GM12878 (cell line): ENCODE measurements around the gene NLGN1. TPM values are rescaled to one million over a fixed set of nuclear protein-coding genes. Genes with fewer than 3 reads are reported as not detected.

Source experiments
- ATAC-seq: fragments of 200-7000 bp; cut with Tn5 transposase; 3 replicates; pipeline ENCODE4 v1.9.1; 2020; ENCODE audit warnings: mild to moderate bottlenecking, moderate library complexity
- BruUV-seq: library from RNA; stranded (reverse); fragments of 400-500 nt; replicated peaks from 2 replicates; lab custom pipeline; 2021; lab: Mats Ljungman, UMichigan
- CTCF ChIA-PET: fragments of 300-600 bp; sonication (Branson Sonifier 250); formaldehyde crosslinking; extraction: SDS; loops from one replicate; lab custom pipeline; 2021; ENCODE audit warnings: inconsistent platforms; lab: Yijun Ruan, JAX
- POLR2A ChIA-PET: fragments of 350-600 bp; formaldehyde crosslinking; extraction: SDS; loops from one replicate; lab custom pipeline; 2021; ENCODE audit warnings: inconsistent platforms; lab: Charles Lee
- RAD21 ChIA-PET: fragments of 300-600 bp; sonication (Branson Sonifier 250); formaldehyde crosslinking; loops from one replicate; lab custom pipeline; 2023; ENCODE audit warnings: antibody characterized with exemption; ENCODE audit not compliant: unreplicated experiment; lab: Charles Lee
- SMC1A ChIA-PET: fragments of 300-600 bp; sonication (Branson Sonifier 250); formaldehyde crosslinking; loops from one replicate; lab custom pipeline; 2023; ENCODE audit not compliant: unreplicated experiment, uncharacterized antibody; lab: Charles Lee
- DNase-seq: peaks from one replicate; pipeline ENCODE4 v3.0.0-alpha.2; 2011; ENCODE audit warnings: low read depth, low spot score
- FAIRE-seq: peaks from 3 replicates; lab custom pipeline; 2011; peaks lifted over from hg19 to GRCh38; lab: Jason Lieb, UNC
- H2AFZ ChIP-seq: 2 replicates; pipeline ENCODE4 v1.6.0; 2011; ENCODE audit warnings: low read depth, low read length, control low read depth; ENCODE audit not compliant: control insufficient read depth
- H3K27ac ChIP-seq: 2 replicates; pipeline ENCODE4 v1.5.1; 2011; ENCODE audit warnings: control low read depth; ENCODE audit not compliant: control insufficient read depth, insufficient read depth
- H3K27me3 ChIP-seq, 2 experiments: replicated peaks in 1 of 2; 2 replicates each; pipeline versions ENCODE4 v1.6.0 to v1.6.1; 2011; ENCODE audit warnings: low read length in 1 of 2; ENCODE audit not compliant: control insufficient read depth in 2 of 2, insufficient read depth in 2 of 2
- H3K36me3 ChIP-seq, 2 experiments: 2 replicates each; pipeline ENCODE4 v1.5.1; 2011; ENCODE audit warnings: low read length in 1 of 2; ENCODE audit not compliant: control insufficient read depth in 2 of 2, insufficient read depth in 2 of 2
- H3K4me1 ChIP-seq: 2 replicates; pipeline ENCODE4 v1.6.1; 2011; ENCODE audit warnings: mild to moderate bottlenecking, low read length, moderate library complexity, mixed read lengths; ENCODE audit not compliant: control insufficient read depth, insufficient read depth
- H3K4me2 ChIP-seq: 2 replicates; pipeline ENCODE4 v1.6.0; 2011; ENCODE audit warnings: control low read depth; ENCODE audit not compliant: control insufficient read depth, insufficient read depth
- H3K4me3 ChIP-seq: fragments of 200-600 bp; sonication (generic); 2 replicates; pipeline ENCODE4 v1.5.1; 2016
- H3K79me2 ChIP-seq: 2 replicates; pipeline ENCODE4 v1.6.0; 2011; ENCODE audit warnings: low read length; ENCODE audit not compliant: control insufficient read depth, insufficient read depth
- H3K9ac ChIP-seq: 2 replicates; pipeline ENCODE4 v1.8.0; 2011; ENCODE audit warnings: low read length, control low read depth, mixed read lengths; ENCODE audit not compliant: control insufficient read depth, insufficient read depth
- H3K9me3 ChIP-seq: replicated peaks from 3 replicates; pipeline ENCODE4 v1.5.1; 2011; ENCODE audit warnings: mild to moderate bottlenecking, low read length; ENCODE audit not compliant: control insufficient read depth, insufficient read depth
- H4K20me1 ChIP-seq: 2 replicates; pipeline ENCODE4 v1.6.0; 2011; ENCODE audit not compliant: control insufficient read depth, insufficient read depth
- BCL11A ChIP-seq: IDR thresholded peaks from 2 replicates; pipeline ENCODE4 v1.6.1; 2011; ENCODE audit warnings: low read depth, low read length
- CEBPB ChIP-seq, 2 experiments: fragments of 150-350 bp in 1 of 2; IDR thresholded peaks; 2 replicates each; pipeline ENCODE4 v1.6.1; 2012 to 2014; ENCODE audit warnings: low read depth in 2 of 2, low read length in 2 of 2, borderline replicate concordance in 1 of 2, inconsistent platforms in 1 of 2
- GATAD2B ChIP-seq: fragments of 450-650 bp; conservative IDR thresholded peaks from 2 replicates; pipeline ENCODE4 v1.6.1; 2017; ENCODE audit warnings: low read depth, mild to moderate bottlenecking, moderate library complexity
- POU2F2 ChIP-seq: IDR thresholded peaks from 3 replicates; pipeline ENCODE4 v1.6.1; 2011; ENCODE audit warnings: low read depth, mild to moderate bottlenecking, low read length, borderline replicate concordance
- RBBP5 ChIP-seq: fragments of 200-600 bp; sonication (generic); conservative IDR thresholded peaks from 2 replicates; pipeline ENCODE4 v1.6.1; 2016
- SMAD1 ChIP-seq: fragments of 450-650 bp; IDR thresholded peaks from 2 replicates; pipeline ENCODE4 v1.6.1; 2018; ENCODE audit warnings: mild to moderate bottlenecking, low read depth; ENCODE audit not compliant: partially characterized antibody
- TCF7 ChIP-seq: IDR thresholded peaks from 2 replicates; pipeline ENCODE4 v1.6.1; 2014; ENCODE audit warnings: antibody characterized with exemption, borderline replicate concordance
- YY1 ChIP-seq: IDR thresholded peaks from 2 replicates; pipeline ENCODE4 v1.6.1; 2011; ENCODE audit warnings: low read depth, mild to moderate bottlenecking, low read length
- ZNF384 ChIP-seq: IDR thresholded peaks from 2 replicates; pipeline ENCODE4 v1.6.1; 2012; ENCODE audit warnings: low read depth, mild to moderate bottlenecking, low read length, improper control_type of control experiment, borderline replicate concordance
- WGBS: methylation state at CpG from one replicate; pipeline ENCODE4 v1.1.6; 2016; ENCODE audit warnings: low lambda C conversion rate; ENCODE audit not compliant: insufficient replicate concordance, insufficient coverage; ENCODE audit errors: missing lambda C conversion rate; 5-methylcytosine and 5-hydroxymethylcytosine counted together
- in situ Hi-C: fragments of 300-500 bp; cut with MboI; formaldehyde crosslinking; loops from 9 replicates; pipeline ENCODE4 v1.14.3; 2018; ENCODE audit warnings: mixed read lengths
- intact Hi-C: fragments of 100-400 bp; cut with micrococcal nuclease; formaldehyde crosslinking; loops from one replicate; pipeline ENCODE4 v1.14.2; 2022; ENCODE audit not compliant: unreplicated experiment
- polyA plus RNA-seq, 11 experiments: library from polyadenylated mRNA; depleted of rRNA in 4 of 11; unstranded in 6 of 11; stranded (reverse) in 5 of 11; fragments of >200 nt; fragmentation: Nextera tagmentation in 4 of 11; fragmentation: Illumina TruSeq in 1 of 11; extraction: Ambion mirVana in 4 of 11; extraction: Trizol in 1 of 11; gene quantifications; 1 replicate in 1 of 11; 2 replicates in 10 of 11; pipeline versions ENCODE4 v1.2.1 to v1.2.3, GENCODE V29; 2011 to 2016; ENCODE audit warnings: inconsistent platforms in 2 of 11, missing spikeins in 2 of 11, low read depth in 1 of 11
- total RNA-seq, 4 experiments: library from RNA; depleted of rRNA in 3 of 4; stranded (reverse); fragments of >200 nt in 3 of 4; fragmentation: Illumina TruSeq in 1 of 4; extraction: Trizol in 1 of 4; gene quantifications; 2 replicates each; pipeline versions ENCODE4 v1.2.1 to v1.2.3, GENCODE V29; 2013 to 2021
- TF ChIP-seq, protein P1 (sequence below): fragments of 450-650 bp; IDR thresholded peaks from 2 replicates; pipeline ENCODE4 v1.6.1; 2017; ENCODE audit warnings: mild to moderate bottlenecking, moderate library complexity
- TF ChIP-seq, protein P2 (sequence below): IDR thresholded peaks from 2 replicates; pipeline ENCODE4 v1.6.1; 2012; ENCODE audit warnings: mild to moderate bottlenecking, low read depth, low read length

NLGN1 gene
- total and polyA plus RNA-seq, 10 of the 15 experiments (the other 5 are each of a cell fraction or from before 2014, with no cell fraction given) = not detected

DNA sequence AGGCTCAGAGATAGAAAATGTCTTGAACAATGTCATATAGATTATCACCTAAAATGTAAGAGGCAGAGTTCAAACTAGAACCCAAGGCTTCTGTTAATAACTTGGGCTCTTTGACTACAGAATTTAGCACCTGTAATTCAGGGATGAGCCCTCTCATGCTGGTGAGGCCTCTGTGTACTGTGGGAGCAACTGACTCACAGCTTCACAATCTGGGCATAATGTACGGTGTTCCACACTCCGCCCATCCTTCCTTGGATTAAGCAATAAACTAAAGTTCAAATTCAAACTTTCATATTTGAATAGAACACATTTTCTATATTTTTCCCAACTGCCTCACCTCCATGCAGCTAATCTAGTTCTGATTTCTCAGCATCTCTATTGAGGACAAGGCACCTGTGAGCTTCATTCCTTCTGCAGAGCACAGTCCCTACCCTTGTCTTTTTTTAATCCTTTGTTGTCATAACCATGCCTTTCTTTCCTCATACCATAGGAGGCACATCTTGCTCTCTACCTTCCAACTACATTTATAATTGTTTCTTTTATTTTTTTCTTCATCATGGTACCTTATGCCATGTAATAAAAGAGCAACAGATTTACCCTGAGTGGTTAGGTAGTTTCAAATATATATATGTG, 392.1 kb downstream of the NLGN1 start:
- FAIRE-seq (no peak), DNase-seq (no peak), ATAC-seq (no peak)
- POLR2A ChIA-PET = no interaction called here
- H3K27me3 ChIP-seq = no peaks in the 10 kb centered on the region
- CTCF ChIA-PET = no interaction called here
- H3K4me2 ChIP-seq = no peak overlapping the region
- H3K36me3 ChIP-seq = no peaks in the 10 kb centered on the region
- no peak overlapping the region for H2AFZ ChIP-seq
- RAD21 ChIA-PET = no interaction called here
- H3K9ac ChIP-seq = no peak overlapping the region
- in situ Hi-C loops (no loop called here), intact Hi-C loops (no loop called here)
- SMC1A ChIA-PET = no interaction called here
- no peak overlapping the region for H3K27ac ChIP-seq
- H4K20me1 ChIP-seq = no peaks in the 10 kb centered on the region
- no peaks in the 10 kb centered on the region for H3K79me2 ChIP-seq
- WGBS = 83% methylated on average over 2 of the region's 2 CpGs
- no peak overlapping the region for H3K4me3 ChIP-seq
- no peaks in the 10 kb centered on the region for H3K9me3 ChIP-seq
- no peaks in the 10 kb centered on the region for H3K4me1 ChIP-seq
- no TSS peak for BruUV-seq
- TF ChIP-seq SMAD1 (no peak), POU2F2 (no peak), BCL11A (no peak), CEBPB (IDR thresholded peaks at IDR 0.05; ENCODE audit: borderline replicate concordance in 1 of 2, low read depth in 2 of 2, low read length in 2 of 2) (no peak), TCF7 (no peak), GATAD2B (no peak), ZNF384 (no peak), RBBP5 (no peak), YY1 (no peak)
- TF ChIP-seq, protein P1, sequence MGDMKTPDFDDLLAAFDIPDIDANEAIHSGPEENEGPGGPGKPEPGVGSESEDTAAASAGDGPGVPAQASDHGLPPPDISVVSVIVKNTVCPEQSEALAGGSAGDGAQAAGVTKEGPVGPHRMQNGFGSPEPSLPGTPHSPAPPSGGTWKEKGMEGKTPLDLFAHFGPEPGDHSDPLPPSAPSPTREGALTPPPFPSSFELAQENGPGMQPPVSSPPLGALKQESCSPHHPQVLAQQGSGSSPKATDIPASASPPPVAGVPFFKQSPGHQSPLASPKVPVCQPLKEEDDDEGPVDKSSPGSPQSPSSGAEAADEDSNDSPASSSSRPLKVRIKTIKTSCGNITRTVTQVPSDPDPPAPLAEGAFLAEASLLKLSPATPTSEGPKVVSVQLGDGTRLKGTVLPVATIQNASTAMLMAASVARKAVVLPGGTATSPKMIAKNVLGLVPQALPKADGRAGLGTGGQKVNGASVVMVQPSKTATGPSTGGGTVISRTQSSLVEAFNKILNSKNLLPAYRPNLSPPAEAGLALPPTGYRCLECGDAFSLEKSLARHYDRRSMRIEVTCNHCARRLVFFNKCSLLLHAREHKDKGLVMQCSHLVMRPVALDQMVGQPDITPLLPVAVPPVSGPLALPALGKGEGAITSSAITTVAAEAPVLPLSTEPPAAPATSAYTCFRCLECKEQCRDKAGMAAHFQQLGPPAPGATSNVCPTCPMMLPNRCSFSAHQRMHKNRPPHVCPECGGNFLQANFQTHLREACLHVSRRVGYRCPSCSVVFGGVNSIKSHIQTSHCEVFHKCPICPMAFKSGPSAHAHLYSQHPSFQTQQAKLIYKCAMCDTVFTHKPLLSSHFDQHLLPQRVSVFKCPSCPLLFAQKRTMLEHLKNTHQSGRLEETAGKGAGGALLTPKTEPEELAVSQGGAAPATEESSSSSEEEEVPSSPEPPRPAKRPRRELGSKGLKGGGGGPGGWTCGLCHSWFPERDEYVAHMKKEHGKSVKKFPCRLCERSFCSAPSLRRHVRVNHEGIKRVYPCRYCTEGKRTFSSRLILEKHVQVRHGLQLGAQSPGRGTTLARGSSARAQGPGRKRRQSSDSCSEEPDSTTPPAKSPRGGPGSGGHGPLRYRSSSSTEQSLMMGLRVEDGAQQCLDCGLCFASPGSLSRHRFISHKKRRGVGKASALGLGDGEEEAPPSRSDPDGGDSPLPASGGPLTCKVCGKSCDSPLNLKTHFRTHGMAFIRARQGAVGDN = no peak
- TF ChIP-seq, protein P2, sequence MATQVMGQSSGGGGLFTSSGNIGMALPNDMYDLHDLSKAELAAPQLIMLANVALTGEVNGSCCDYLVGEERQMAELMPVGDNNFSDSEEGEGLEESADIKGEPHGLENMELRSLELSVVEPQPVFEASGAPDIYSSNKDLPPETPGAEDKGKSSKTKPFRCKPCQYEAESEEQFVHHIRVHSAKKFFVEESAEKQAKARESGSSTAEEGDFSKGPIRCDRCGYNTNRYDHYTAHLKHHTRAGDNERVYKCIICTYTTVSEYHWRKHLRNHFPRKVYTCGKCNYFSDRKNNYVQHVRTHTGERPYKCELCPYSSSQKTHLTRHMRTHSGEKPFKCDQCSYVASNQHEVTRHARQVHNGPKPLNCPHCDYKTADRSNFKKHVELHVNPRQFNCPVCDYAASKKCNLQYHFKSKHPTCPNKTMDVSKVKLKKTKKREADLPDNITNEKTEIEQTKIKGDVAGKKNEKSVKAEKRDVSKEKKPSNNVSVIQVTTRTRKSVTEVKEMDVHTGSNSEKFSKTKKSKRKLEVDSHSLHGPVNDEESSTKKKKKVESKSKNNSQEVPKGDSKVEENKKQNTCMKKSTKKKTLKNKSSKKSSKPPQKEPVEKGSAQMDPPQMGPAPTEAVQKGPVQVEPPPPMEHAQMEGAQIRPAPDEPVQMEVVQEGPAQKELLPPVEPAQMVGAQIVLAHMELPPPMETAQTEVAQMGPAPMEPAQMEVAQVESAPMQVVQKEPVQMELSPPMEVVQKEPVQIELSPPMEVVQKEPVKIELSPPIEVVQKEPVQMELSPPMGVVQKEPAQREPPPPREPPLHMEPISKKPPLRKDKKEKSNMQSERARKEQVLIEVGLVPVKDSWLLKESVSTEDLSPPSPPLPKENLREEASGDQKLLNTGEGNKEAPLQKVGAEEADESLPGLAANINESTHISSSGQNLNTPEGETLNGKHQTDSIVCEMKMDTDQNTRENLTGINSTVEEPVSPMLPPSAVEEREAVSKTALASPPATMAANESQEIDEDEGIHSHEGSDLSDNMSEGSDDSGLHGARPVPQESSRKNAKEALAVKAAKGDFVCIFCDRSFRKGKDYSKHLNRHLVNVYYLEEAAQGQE = no peak
